ENCODE data around the gene CAMTA1.
"Not testable (repeated sequence)": the region's sequence is repeated elsewhere in the genome, so short reads cannot be mapped to it uniquely, and the experiment has no call there.

Gene CAMTA1

GRCh38 chr1:7407980-7408770, 622.9 kb downstream of the CAMTA1 start:
- TF ChIP-seq CTCF (IDR thresholded peaks at IDR 0.05; ENCODE audit: control insufficient read depth, extremely low read depth, insufficient read depth), result no peak
- H3K4me3 ChIP-seq (ENCODE audit: low read depth, low read length), result no peak overlapping the region
- DNase-seq (ENCODE audit: low read depth), result no peak

GRCh38 chr1:7408771-7409150, 623.5 kb downstream of the CAMTA1 start:
- no peak overlapping the region for H3K4me3 ChIP-seq (ENCODE audit: low read depth, low read length)
- no peak for TF ChIP-seq CTCF (IDR thresholded peaks at IDR 0.05; ENCODE audit: control insufficient read depth, extremely low read depth, insufficient read depth)
- DNase-seq (ENCODE audit: low read depth), result no peak

GRCh38 chr1:7409278-7409677, 624.0 kb downstream of the CAMTA1 start:
- no peak for TF ChIP-seq CTCF (IDR thresholded peaks at IDR 0.05; ENCODE audit: control insufficient read depth, extremely low read depth, insufficient read depth)
- H3K4me3 ChIP-seq (ENCODE audit: low read depth, low read length), result no peak overlapping the region
- no peak for DNase-seq (ENCODE audit: low read depth)

GRCh38 chr1:7410156-7410555, 624.9 kb downstream of the CAMTA1 start:
- no peak for DNase-seq (ENCODE audit: low read depth)
- H3K4me3 ChIP-seq (ENCODE audit: low read depth, low read length), result no peak overlapping the region
- no peak for TF ChIP-seq CTCF (IDR thresholded peaks at IDR 0.05; ENCODE audit: control insufficient read depth, extremely low read depth, insufficient read depth)

GRCh38 chr1:7417618-7418017, 632.4 kb downstream of the CAMTA1 start:
- not testable (repeated sequence) for DNase-seq (ENCODE audit: low read depth); H3K4me3 ChIP-seq (ENCODE audit: low read depth, low read length)

GRCh38 chr1:7418442-7419080, 633.3 kb downstream of the CAMTA1 start:
- H3K4me3 ChIP-seq (ENCODE audit: low read depth, low read length), result no peak overlapping the region
- no peak for TF ChIP-seq CTCF (IDR thresholded peaks at IDR 0.05; ENCODE audit: control insufficient read depth, extremely low read depth, insufficient read depth)
- DNase-seq (ENCODE audit: low read depth), result no peak

GRCh38 chr1:7420098-7420445, 634.8 kb downstream of the CAMTA1 start:
- TF ChIP-seq CTCF (IDR thresholded peaks at IDR 0.05; ENCODE audit: control insufficient read depth, extremely low read depth, insufficient read depth), result no peak
- no peak for DNase-seq (ENCODE audit: low read depth)

More at GRCh38 chr1:7420098-7420445, 634.8 kb downstream of the CAMTA1 start:
- no peak overlapping the region for H3K4me3 ChIP-seq (ENCODE audit: low read depth, low read length)
